ENCODE measurements around the gene CNTNAP2. TPM values are rescaled to one million over a fixed set of nuclear protein-coding genes. Genes with fewer than 3 reads are reported as not detected.

Gene CNTNAP2
- total RNA-seq, 2 experiments from 2014 or later = 0.14 TPM; not detected in 1

- no peak overlapping the region for H3K27ac Mint-ChIP-seq
- no peaks in the 10 kb centered on the region for H3K9me3 Mint-ChIP-seq
- H3K36me3 Mint-ChIP-seq (ENCODE audit: low read depth) = no peaks in the 10 kb centered on the region
- H3K27me3 Mint-ChIP-seq (ENCODE audit: low read depth) = no peaks in the 10 kb centered on the region
- DNase-seq = no peak
- CTCF ChIA-PET = no interaction called here
- no peak overlapping the region for H3K4me3 Mint-ChIP-seq
- no peaks in the 10 kb centered on the region for H3K4me1 Mint-ChIP-seq (ENCODE audit: low read depth)
- intact Hi-C loops (cut with micrococcal nuclease) = no loop called here
Observed at GRCh38 chr7:147990942-147991341, 1874.3 kb downstream of the CNTNAP2 start.

- intact Hi-C loops (cut with micrococcal nuclease) = no loop called here
- no peaks in the 10 kb centered on the region for H3K36me3 Mint-ChIP-seq (ENCODE audit: low read depth)
- H3K4me1 Mint-ChIP-seq (ENCODE audit: low read depth) = no peaks in the 10 kb centered on the region
- CTCF ChIA-PET = no interaction called here
- no peak for DNase-seq
- H3K4me3 Mint-ChIP-seq = no peak overlapping the region
- no peak overlapping the region for H3K27ac Mint-ChIP-seq
- H3K27me3 Mint-ChIP-seq (ENCODE audit: low read depth) = no peaks in the 10 kb centered on the region
- no peaks in the 10 kb centered on the region for H3K9me3 Mint-ChIP-seq
Observed at GRCh38 chr7:147992698-147993097, 1876.1 kb downstream of the CNTNAP2 start.

GRCh38 chr7:147997636-147998035, 1881.0 kb downstream of the CNTNAP2 start:
- H3K4me1 Mint-ChIP-seq (ENCODE audit: low read depth) = no peaks in the 10 kb centered on the region
- CTCF ChIA-PET = interaction anchor here (0.6 kb wide), 1 partner anchor 516 kb away, joined by 3 read pairs; no protein-coding TSS in a partner anchor
- no peaks in the 10 kb centered on the region for H3K9me3 Mint-ChIP-seq
- intact Hi-C loops (cut with micrococcal nuclease) = no loop called here
- DNase-seq = no peak
- no peak overlapping the region for H3K27ac Mint-ChIP-seq
- H3K4me3 Mint-ChIP-seq = no peak overlapping the region
- no peaks in the 10 kb centered on the region for H3K27me3 Mint-ChIP-seq (ENCODE audit: low read depth)
- no peaks in the 10 kb centered on the region for H3K36me3 Mint-ChIP-seq (ENCODE audit: low read depth)

GRCh38 chr7:147999962-148000361, 1883.4 kb downstream of the CNTNAP2 start:
- Mint-ChIP-seq H3K27me3 (ENCODE audit: low read depth) (no peaks in the 10 kb centered on the region), H3K9me3 (no peaks in the 10 kb centered on the region), H3K4me3 (no peak overlapping the region), H3K36me3 (ENCODE audit: low read depth) (no peaks in the 10 kb centered on the region), H3K27ac (no peak overlapping the region), H3K4me1 (ENCODE audit: low read depth) (no peaks in the 10 kb centered on the region)
- intact Hi-C loops (cut with micrococcal nuclease) = no loop called here
- DNase-seq = no peak
- CTCF ChIA-PET = no interaction called here

GRCh38 chr7:148011753-148012152, 1895.2 kb downstream of the CNTNAP2 start:
- Mint-ChIP-seq H3K27me3 (ENCODE audit: low read depth) (no peaks in the 10 kb centered on the region), H3K27ac (no peak overlapping the region), H3K4me1 (ENCODE audit: low read depth) (no peaks in the 10 kb centered on the region), H3K4me3 (no peak overlapping the region), H3K9me3 (no peaks in the 10 kb centered on the region), H3K36me3 (ENCODE audit: low read depth) (no peaks in the 10 kb centered on the region)
- DNase-seq = no peak
- CTCF ChIA-PET = no interaction called here
- intact Hi-C loops (cut with micrococcal nuclease) = no loop called here

GRCh38 chr7:148014001-148014400, 1897.4 kb downstream of the CNTNAP2 start:
- no peaks in the 10 kb centered on the region for H3K4me1 Mint-ChIP-seq (ENCODE audit: low read depth)
- H3K27ac Mint-ChIP-seq = no peak overlapping the region
- peaks cover 2% of the 10 kb centered on the region for H3K27me3 Mint-ChIP-seq (ENCODE audit: low read depth)
- DNase-seq = no peak
- H3K9me3 Mint-ChIP-seq = no peaks in the 10 kb centered on the region
- CTCF ChIA-PET = no interaction called here
- intact Hi-C loops (cut with micrococcal nuclease) = no loop called here
- H3K36me3 Mint-ChIP-seq (ENCODE audit: low read depth) = no peaks in the 10 kb centered on the region
- no peak overlapping the region for H3K4me3 Mint-ChIP-seq

- Mint-ChIP-seq H3K4me1 (ENCODE audit: low read depth) (no peaks in the 10 kb centered on the region), H3K36me3 (ENCODE audit: low read depth) (no peaks in the 10 kb centered on the region), H3K9me3 (no peaks in the 10 kb centered on the region), H3K27me3 (ENCODE audit: low read depth) (peaks cover 3% of the 10 kb centered on the region), H3K27ac (no peak overlapping the region), H3K4me3 (no peak overlapping the region)
- intact Hi-C loops (cut with micrococcal nuclease) = no loop called here
- no peak for DNase-seq
- CTCF ChIA-PET = no interaction called here
Observed at GRCh38 chr7:148014541-148014940, 1897.9 kb downstream of the CNTNAP2 start.

- CTCF ChIA-PET = no interaction called here
- H3K27ac Mint-ChIP-seq = no peak overlapping the region
- H3K4me1 Mint-ChIP-seq (ENCODE audit: low read depth) = no peaks in the 10 kb centered on the region
- no peak for DNase-seq
- intact Hi-C loops (cut with micrococcal nuclease) = no loop called here
- H3K4me3 Mint-ChIP-seq = no peak overlapping the region
- H3K27me3 Mint-ChIP-seq (ENCODE audit: low read depth) = peaks cover 3% of the 10 kb centered on the region
- H3K36me3 Mint-ChIP-seq (ENCODE audit: low read depth) = no peaks in the 10 kb centered on the region
- no peaks in the 10 kb centered on the region for H3K9me3 Mint-ChIP-seq
Observed at GRCh38 chr7:148017126-148017525, 1900.5 kb downstream of the CNTNAP2 start.

- peaks cover 3% of the 10 kb centered on the region for H3K27me3 Mint-ChIP-seq (ENCODE audit: low read depth)
- no peaks in the 10 kb centered on the region for H3K4me1 Mint-ChIP-seq (ENCODE audit: low read depth)
- no peaks in the 10 kb centered on the region for H3K36me3 Mint-ChIP-seq (ENCODE audit: low read depth)
- no peak for DNase-seq
- CTCF ChIA-PET = no interaction called here
- intact Hi-C loops (cut with micrococcal nuclease) = no loop called here
- H3K9me3 Mint-ChIP-seq = no peaks in the 10 kb centered on the region
- H3K4me3 Mint-ChIP-seq = no peak overlapping the region
- H3K27ac Mint-ChIP-seq = no peak overlapping the region
Observed at GRCh38 chr7:148020679-148021078, 1904.1 kb downstream of the CNTNAP2 start.

GRCh38 chr7:148021507-148022045, 1905.0 kb downstream of the CNTNAP2 start:
- DNase-seq = no peak
- intact Hi-C loops (cut with micrococcal nuclease) = no loop called here
- no peaks in the 10 kb centered on the region for H3K36me3 Mint-ChIP-seq (ENCODE audit: low read depth)
- no peak overlapping the region for H3K4me3 Mint-ChIP-seq
- peaks cover 3% of the 10 kb centered on the region for H3K27me3 Mint-ChIP-seq (ENCODE audit: low read depth)
- CTCF ChIA-PET = no interaction called here
- no peaks in the 10 kb centered on the region for H3K9me3 Mint-ChIP-seq
- no peak overlapping the region for H3K27ac Mint-ChIP-seq
- H3K4me1 Mint-ChIP-seq (ENCODE audit: low read depth) = no peaks in the 10 kb centered on the region

- no peaks in the 10 kb centered on the region for H3K4me1 Mint-ChIP-seq (ENCODE audit: low read depth)
- no peak overlapping the region for H3K4me3 Mint-ChIP-seq
- intact Hi-C loops (cut with micrococcal nuclease) = no loop called here
- H3K9me3 Mint-ChIP-seq = no peaks in the 10 kb centered on the region
- no peak overlapping the region for H3K27ac Mint-ChIP-seq
- peaks cover 3% of the 10 kb centered on the region for H3K27me3 Mint-ChIP-seq (ENCODE audit: low read depth)
- H3K36me3 Mint-ChIP-seq (ENCODE audit: low read depth) = no peaks in the 10 kb centered on the region
- DNase-seq = no peak
- CTCF ChIA-PET = no interaction called here
Observed at GRCh38 chr7:148022832-148023231, 1906.2 kb downstream of the CNTNAP2 start.

- H3K4me3 Mint-ChIP-seq = no peak overlapping the region
- H3K27ac Mint-ChIP-seq = no peak overlapping the region
- H3K9me3 Mint-ChIP-seq = no peaks in the 10 kb centered on the region
- H3K36me3 Mint-ChIP-seq (ENCODE audit: low read depth) = no peaks in the 10 kb centered on the region
- DNase-seq = no peak
- no peaks in the 10 kb centered on the region for H3K4me1 Mint-ChIP-seq (ENCODE audit: low read depth)
- intact Hi-C loops (cut with micrococcal nuclease) = no loop called here
- no peaks in the 10 kb centered on the region for H3K27me3 Mint-ChIP-seq (ENCODE audit: low read depth)
- CTCF ChIA-PET = no interaction called here
Observed at GRCh38 chr7:148026713-148027112, 1910.1 kb downstream of the CNTNAP2 start.

GRCh38 chr7:148028165-148028564, 1911.6 kb downstream of the CNTNAP2 start:
- Mint-ChIP-seq H3K4me3 (no peak overlapping the region), H3K27me3 (ENCODE audit: low read depth) (no peaks in the 10 kb centered on the region), H3K9me3 (no peaks in the 10 kb centered on the region), H3K36me3 (ENCODE audit: low read depth) (no peaks in the 10 kb centered on the region), H3K4me1 (ENCODE audit: low read depth) (no peaks in the 10 kb centered on the region), H3K27ac (no peak overlapping the region)
- CTCF ChIA-PET = no interaction called here
- DNase-seq = no peak
- intact Hi-C loops (cut with micrococcal nuclease) = no loop called here

GRCh38 chr7:148031019-148031418, 1914.4 kb downstream of the CNTNAP2 start:
- DNase-seq = no peak
- Mint-ChIP-seq H3K36me3 (ENCODE audit: low read depth) (no peaks in the 10 kb centered on the region), H3K4me3 (no peak overlapping the region), H3K4me1 (ENCODE audit: low read depth) (no peaks in the 10 kb centered on the region), H3K27ac (no peak overlapping the region), H3K27me3 (ENCODE audit: low read depth) (no peaks in the 10 kb centered on the region), H3K9me3 (no peaks in the 10 kb centered on the region)
- CTCF ChIA-PET = interaction anchor here (0.6 kb wide), 1 partner anchor 17 kb away, joined by 3 read pairs; no protein-coding TSS in a partner anchor
- intact Hi-C loops (cut with micrococcal nuclease) = no loop called here
